IPS-11a (cell line): ENCODE measurements around the gene PTMS.
A peak's percentile ranks its signal among the peaks of the same experiment; 100 is the strongest.
"Not testable (repeated sequence)": the region's sequence is repeated elsewhere in the genome, so short reads cannot be mapped to it uniquely, and the experiment has no call there.

Experiments used
- H3K4me3 ChIP-seq: one replicate; pipeline ENCODE4 v1.5.1; 2013; ENCODE audit warnings: low read depth, low read length, control low read depth

PTMS gene

GRCh38 chr12:6765634-6766581 is at the start of gene PTMS:
PTMS (plus strand) TSS chr12:6766363; CDS start chr12:6766706, 343 bp downstream.
- peak within 1 kb of the TSS; percentile 72 for H3K4me3 ChIP-seq

- no peak overlapping the region for H3K4me3 ChIP-seq
Observed at GRCh38 chr12:6716874-6717437, 49.2 kb upstream of the PTMS start.

GRCh38 chr12:6722863-6723262 is 43.3 kb upstream of the PTMS start:
- no peak overlapping the region for H3K4me3 ChIP-seq

- H3K4me3 ChIP-seq, result peak within 1 kb of the TSS; percentile 54
Observed at GRCh38 chr12:6723607-6724408, 42.4 kb upstream of the PTMS start, which contains the start of gene COPS7A. COPS7A (plus strand) TSS chr12:6724046; CDS start chr12:6724657, 611 bp downstream.

GRCh38 chr12:6724409-6724797 is 41.8 kb upstream of the PTMS start:
- H3K4me3 ChIP-seq, result peak overlapping the region; percentile 54

- no peak overlapping the region for H3K4me3 ChIP-seq
Observed at GRCh38 chr12:6725350-6725749, 40.8 kb upstream of the PTMS start.

GRCh38 chr12:6729186-6729585 is 37.0 kb upstream of the PTMS start:
- no peak overlapping the region for H3K4me3 ChIP-seq

GRCh38 chr12:6730169-6730568 is 36.0 kb upstream of the PTMS start:
- H3K4me3 ChIP-seq, result no peak overlapping the region

GRCh38 chr12:6734506-6735387 is 31.4 kb upstream of the PTMS start:
- H3K4me3 ChIP-seq, result no peak overlapping the region

GRCh38 chr12:6735448-6736191 is 30.5 kb upstream of the PTMS start:
- H3K4me3 ChIP-seq, result no peak overlapping the region

- H3K4me3 ChIP-seq, result no peak overlapping the region
Observed at GRCh38 chr12:6736754-6737153, 29.4 kb upstream of the PTMS start.

- not testable (repeated sequence) for H3K4me3 ChIP-seq
Observed at GRCh38 chr12:6742080-6742479, 24.1 kb upstream of the PTMS start.

- no peak overlapping the region for H3K4me3 ChIP-seq
Observed at GRCh38 chr12:6742834-6743233, 23.3 kb upstream of the PTMS start.

GRCh38 chr12:6743300-6743699 is 22.9 kb upstream of the PTMS start:
- not testable (repeated sequence) for H3K4me3 ChIP-seq

- no peak overlapping the region for H3K4me3 ChIP-seq
Observed at GRCh38 chr12:6745741-6746525, 20.2 kb upstream of the PTMS start.

GRCh38 chr12:6747216-6747615 is 18.9 kb upstream of the PTMS start:
- H3K4me3 ChIP-seq, result no peak overlapping the region

GRCh38 chr12:6748761-6749160 is 17.4 kb upstream of the PTMS start:
- H3K4me3 ChIP-seq, result no peak overlapping the region

- H3K4me3 ChIP-seq, result no peak overlapping the region
Observed at GRCh38 chr12:6750506-6750905, 15.7 kb upstream of the PTMS start.

GRCh38 chr12:6751767-6752166 is 14.4 kb upstream of the PTMS start:
- peak overlapping the region; percentile 89 for H3K4me3 ChIP-seq
